Ectodermal cell (in vitro differentiated cells): ENCODE results near the gene LAMA1.

Experiments
- H3K27ac ChIP-seq: 2 replicates; pipeline ENCODE4 v1.7.0; 2013; ENCODE audit warnings: mild to moderate bottlenecking, low read depth, low read length; ENCODE audit not compliant: insufficient read depth, poor library complexity, severe bottlenecking
- H3K27me3 ChIP-seq: 2 replicates; pipeline ENCODE4 v1.7.0; 2013; ENCODE audit warnings: mild to moderate bottlenecking, low read length; ENCODE audit not compliant: insufficient read depth, control insufficient read depth, poor library complexity, severe bottlenecking
- H3K36me3 ChIP-seq: one replicate; pipeline ENCODE4 v1.7.0; 2013; ENCODE audit warnings: low read length; ENCODE audit not compliant: control insufficient read depth, insufficient read depth
- H3K4me1 ChIP-seq: one replicate; pipeline ENCODE4 v1.7.0; 2013; ENCODE audit warnings: low read length; ENCODE audit not compliant: control insufficient read depth, insufficient read depth
- H3K4me3 ChIP-seq: 2 replicates; pipeline ENCODE4 v1.7.0; 2013; ENCODE audit warnings: low read depth, low read length, control low read depth; ENCODE audit not compliant: insufficient read depth
- H3K9me3 ChIP-seq: 2 replicates; pipeline ENCODE4 v1.7.0; 2013; ENCODE audit warnings: mild to moderate bottlenecking, low read length, moderate library complexity; ENCODE audit not compliant: control insufficient read depth
- WGBS, 2 experiments: methylation state at CpG; one replicate each; pipeline ENCODE4 v1.1.7; 2013; ENCODE audit warnings: missing lambda C conversion rate in 2 of 2; 5-methylcytosine and 5-hydroxymethylcytosine counted together

Gene LAMA1

GRCh38 chr18:6997808-6998207 lies 119.8 kb downstream of the LAMA1 start:
- Histone ChIP-seq H3K36me3 (peaks cover 38% of the 10 kb centered on the region), H3K27ac (no peak overlapping the region), H3K4me1 (peaks cover 9% of the 10 kb centered on the region), H3K9me3 (no peaks in the 10 kb centered on the region), H3K4me3 (no peak overlapping the region), H3K27me3 (no peaks in the 10 kb centered on the region)
- WGBS, 2 experiments = 95 to 98% methylated on average over 8 of the region's 8 CpGs

DNA sequence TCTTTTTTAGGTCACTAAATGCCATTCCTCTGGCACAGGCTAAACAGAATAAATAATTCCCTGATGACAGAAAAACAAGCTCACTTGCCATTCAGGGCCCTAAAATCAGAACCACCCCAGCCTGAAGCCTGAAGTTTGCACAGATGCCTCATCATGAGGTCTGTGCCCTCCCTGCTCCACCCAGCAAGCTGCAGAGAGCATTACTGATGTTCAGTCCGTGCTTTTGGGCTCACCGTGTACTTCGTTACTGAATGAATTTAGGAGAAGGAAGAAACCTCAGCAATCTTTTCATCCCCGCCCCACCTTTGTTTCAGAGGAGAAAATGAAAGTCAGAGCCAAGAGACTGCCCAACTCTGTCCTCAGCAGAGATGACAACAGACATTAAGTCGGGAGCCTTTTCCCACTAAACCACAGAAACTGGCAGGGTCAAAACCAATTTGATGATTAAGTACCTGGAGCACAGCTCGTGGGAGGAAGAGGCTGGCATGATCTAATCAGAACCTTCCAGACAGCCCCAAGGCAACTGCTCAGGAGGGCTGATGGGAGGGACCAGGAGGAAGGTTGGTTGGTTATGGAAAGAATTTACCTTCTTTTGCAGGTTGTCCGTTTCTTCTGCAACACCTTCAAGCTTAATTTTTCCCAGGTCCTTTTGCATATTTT lies 122.7 kb downstream of the LAMA1 start:
- no peaks in the 10 kb centered on the region for H3K4me1 ChIP-seq
- WGBS, 2 experiments = 92% methylated on average over 6 to 7 of the region's 7 CpGs
- no peaks in the 10 kb centered on the region for H3K9me3 ChIP-seq
- H3K4me3 ChIP-seq = no peak overlapping the region
- H3K27ac ChIP-seq = no peak overlapping the region
- H3K36me3 ChIP-seq = peaks cover 38% of the 10 kb centered on the region
- H3K27me3 ChIP-seq = no peaks in the 10 kb centered on the region

GRCh38 chr18:6994056-6994770 lies 123.4 kb downstream of the LAMA1 start:
- Histone ChIP-seq H3K4me1 (no peaks in the 10 kb centered on the region), H3K27me3 (no peaks in the 10 kb centered on the region), H3K9me3 (no peaks in the 10 kb centered on the region), H3K27ac (no peak overlapping the region), H3K4me3 (no peak overlapping the region), H3K36me3 (peaks cover 32% of the 10 kb centered on the region)
- 90% methylated on average over 5 to 6 of the region's 7 CpGs for WGBS, 2 experiments

DNA sequence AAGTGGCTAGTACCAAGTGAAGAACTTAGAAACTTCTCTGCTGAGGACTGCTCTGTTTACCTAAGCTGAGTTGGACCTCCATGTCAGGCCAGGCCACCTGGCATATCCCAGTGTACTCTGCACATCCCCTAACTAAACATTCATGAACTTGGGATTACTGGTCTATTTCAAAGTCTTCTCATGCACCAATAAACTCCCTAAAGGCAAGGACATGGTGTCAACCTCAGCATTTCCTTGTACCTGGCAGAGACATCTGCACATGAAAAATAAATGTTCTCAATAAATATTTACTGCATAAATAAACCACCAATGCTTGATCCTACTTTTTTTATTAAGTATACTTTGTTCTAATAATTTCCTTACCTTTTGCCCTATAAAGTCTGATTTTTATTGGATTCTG lies 124.8 kb downstream of the LAMA1 start:
- Histone ChIP-seq H3K4me3 (no peak overlapping the region), H3K4me1 (no peaks in the 10 kb centered on the region), H3K27me3 (no peaks in the 10 kb centered on the region), H3K27ac (no peak overlapping the region), H3K36me3 (peaks cover 20% of the 10 kb centered on the region), H3K9me3 (no peaks in the 10 kb centered on the region)

DNA sequence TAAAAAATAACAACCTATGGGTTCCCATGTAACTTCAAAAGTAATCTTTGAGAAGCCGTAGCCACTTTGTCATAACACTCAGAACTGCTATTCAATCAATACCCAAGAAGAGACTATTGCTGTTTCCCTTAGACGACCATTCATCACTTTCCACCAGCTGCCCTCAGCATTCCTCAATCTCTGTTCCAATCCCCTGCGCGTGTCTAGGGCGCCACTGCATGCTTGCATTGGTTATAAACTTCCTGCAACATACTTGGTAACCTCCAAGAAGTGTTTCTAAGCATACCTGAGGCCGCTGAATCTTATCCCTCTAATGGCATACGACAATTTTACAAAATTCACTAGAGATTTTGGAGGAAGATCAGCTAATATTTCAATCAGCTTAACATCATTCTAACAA lies 134.2 kb downstream of the LAMA1 start:
- Histone ChIP-seq H3K27ac (no peak overlapping the region), H3K4me1 (no peaks in the 10 kb centered on the region), H3K27me3 (no peaks in the 10 kb centered on the region), H3K9me3 (no peaks in the 10 kb centered on the region), H3K4me3 (no peak overlapping the region), H3K36me3 (peaks cover 53% of the 10 kb centered on the region)
- 87 to 90% methylated on average over 7 of the region's 7 CpGs for WGBS, 2 experiments

- 88 to 89% methylated on average over 10 of the region's 10 CpGs for WGBS, 2 experiments
- Histone ChIP-seq H3K9me3 (no peaks in the 10 kb centered on the region), H3K27ac (no peak overlapping the region), H3K4me3 (no peak overlapping the region), H3K27me3 (no peaks in the 10 kb centered on the region), H3K36me3 (peaks cover 63% of the 10 kb centered on the region), H3K4me1 (no peaks in the 10 kb centered on the region)
These were observed 135.2 kb downstream of the LAMA1 start for GRCh38 chr18:6982398-6982797.

GRCh38 chr18:6980363-6980762 lies 137.2 kb downstream of the LAMA1 start:
- Histone ChIP-seq H3K36me3 (peaks cover 61% of the 10 kb centered on the region), H3K4me1 (no peaks in the 10 kb centered on the region), H3K27ac (no peak overlapping the region), H3K4me3 (no peak overlapping the region), H3K9me3 (no peaks in the 10 kb centered on the region), H3K27me3 (no peaks in the 10 kb centered on the region)
- WGBS, 2 experiments = 97 to 100% methylated on average over 2 of the region's 2 CpGs

DNA sequence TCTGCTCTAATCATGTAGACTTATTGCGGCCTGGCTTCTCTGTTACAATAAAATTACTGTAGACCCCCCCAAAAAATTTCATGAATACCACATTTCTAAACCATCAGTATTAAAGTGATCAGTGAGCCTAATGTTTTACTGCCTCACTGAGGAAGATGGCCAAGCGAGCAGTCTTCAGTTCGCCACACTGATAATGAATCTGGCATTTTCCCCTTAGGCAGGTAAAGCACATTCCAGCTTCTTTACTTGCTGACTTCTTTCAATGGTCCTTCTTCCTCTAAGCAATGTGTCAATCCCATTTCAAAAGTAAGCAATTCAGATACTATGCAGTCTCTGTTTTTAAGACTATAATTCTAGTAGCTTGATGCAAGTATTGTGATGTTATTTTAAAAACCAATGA lies 137.6 kb downstream of the LAMA1 start:
- Histone ChIP-seq H3K27me3 (no peaks in the 10 kb centered on the region), H3K27ac (no peak overlapping the region), H3K9me3 (no peaks in the 10 kb centered on the region), H3K4me1 (no peaks in the 10 kb centered on the region), H3K36me3 (peaks cover 61% of the 10 kb centered on the region), H3K4me3 (no peak overlapping the region)
- WGBS, 2 experiments = 94 to 95% methylated on average over 3 of the region's 3 CpGs

- Histone ChIP-seq H3K36me3 (peaks cover 51% of the 10 kb centered on the region), H3K27me3 (no peaks in the 10 kb centered on the region), H3K9me3 (no peaks in the 10 kb centered on the region), H3K4me3 (no peak overlapping the region), H3K27ac (no peak overlapping the region), H3K4me1 (no peaks in the 10 kb centered on the region)
- 78% methylated on average over 3 of the region's 3 CpGs for WGBS, 2 experiments
These were observed 140.7 kb downstream of the LAMA1 start for GRCh38 chr18:6976935-6977334.

- Histone ChIP-seq H3K27ac (no peak overlapping the region), H3K4me1 (no peaks in the 10 kb centered on the region), H3K9me3 (no peaks in the 10 kb centered on the region), H3K27me3 (no peaks in the 10 kb centered on the region), H3K4me3 (no peak overlapping the region), H3K36me3 (peaks cover 38% of the 10 kb centered on the region)
- WGBS, 2 experiments = 86 to 93% methylated on average over 6 of the region's 6 CpGs
These were observed 142.5 kb downstream of the LAMA1 start for GRCh38 chr18:6975084-6975483.
